Suprapubic skin (tissue), 4 donors: ENCODE measurements around the gene GPC5. TPM values are rescaled to one million over a fixed set of nuclear protein-coding genes. Genes with fewer than 3 reads are reported as not detected.

Experiments
- DNase-seq, 2 donors: peaks; one replicate each; pipeline ENCODE4 v3.0.0-alpha.2; 2019; ENCODE audit warnings: low spot score in 2 of 2
- H3K27ac ChIP-seq: fragments of 200-600 bp; sonication (generic); one replicate; pipeline ENCODE4 v1.5.1; 2019
- H3K27me3 ChIP-seq: fragments of 200-600 bp; sonication (generic); one replicate; pipeline ENCODE4 v1.5.1; 2019
- H3K36me3 ChIP-seq: fragments of 200-600 bp; sonication (generic); one replicate; pipeline ENCODE4 v1.5.1; 2019
- H3K4me1 ChIP-seq: fragments of 200-600 bp; sonication (generic); one replicate; pipeline ENCODE4 v1.5.1; 2019
- H3K4me3 ChIP-seq: fragments of 200-600 bp; sonication (generic); one replicate; pipeline ENCODE4 v1.5.1; 2019; ENCODE audit warnings: mild to moderate bottlenecking
- H3K9me3 ChIP-seq: fragments of 200-600 bp; sonication (generic); one replicate; pipeline ENCODE4 v1.5.1; 2019
- CTCF ChIP-seq, 2 donors: fragments of 200-600 bp in 1 of 2; fragments of 450-650 bp in 1 of 2; sonication (generic) in 1 of 2; IDR thresholded peaks; one replicate each; pipeline ENCODE4 v1.5.1; 2016 to 2019; ENCODE audit warnings: antibody characterized with exemption in 2 of 2, mild to moderate bottlenecking in 1 of 2, moderate library complexity in 1 of 2
- EP300 ChIP-seq: sonication (generic); formaldehyde crosslinking; IDR thresholded peaks from one replicate; pipeline ENCODE4 v1.6.1; 2017; ENCODE audit warnings: antibody characterized with exemption
- POLR2A ChIP-seq, 2 donors: fragments of 450-650 bp; IDR thresholded peaks; one replicate each; pipeline ENCODE4 v1.6.1; 2017; ENCODE audit warnings: antibody characterized with exemption in 2 of 2, mild to moderate bottlenecking in 2 of 2, moderate library complexity in 2 of 2
- POLR2AphosphoS5 ChIP-seq, 3 donors: sonication (generic); formaldehyde crosslinking; IDR thresholded peaks; one replicate each; pipeline ENCODE4 v1.6.1; 2017; ENCODE audit warnings: antibody characterized with exemption in 3 of 3
- WGBS: methylation state at CpG from one replicate; pipeline ENCODE4 v1.1.5; 2018; 5-methylcytosine and 5-hydroxymethylcytosine counted together
- total RNA-seq, 4 donors: library from RNA; depleted of rRNA; stranded (reverse); fragments of >200 nt; gene quantifications; one replicate each; pipeline ENCODE4 v1.1.0, GENCODE V29; 2016

Gene GPC5
- total RNA-seq, 4 donors from 2014 or later, result 0.55 TPM; not detected in 3

DNA sequence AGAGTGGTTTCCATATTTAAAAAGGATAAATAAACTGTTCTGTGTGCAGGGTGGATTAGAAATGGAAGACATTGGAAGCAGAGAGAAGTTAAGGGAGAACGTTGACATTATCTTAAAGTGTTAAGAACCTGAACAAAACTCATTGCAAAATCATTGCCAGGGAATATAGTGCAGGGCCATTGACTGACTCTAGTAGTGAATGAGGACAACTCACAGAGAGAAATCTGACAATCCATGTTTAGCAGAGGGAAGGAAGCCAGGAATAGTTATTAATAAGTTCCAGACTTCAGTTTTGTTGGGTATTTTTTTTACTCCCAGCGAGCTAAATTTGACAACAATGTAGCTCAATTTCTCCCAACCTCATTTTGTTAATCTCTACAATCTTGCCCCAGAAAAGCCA is 1273.4 kb downstream of the GPC5 start:
- Histone ChIP-seq H3K27me3 (no peaks in the 10 kb centered on the region), H3K36me3 (no peaks in the 10 kb centered on the region), H3K9me3 (no peaks in the 10 kb centered on the region), H3K4me3 (no peak overlapping the region), H3K27ac (no peak overlapping the region), H3K4me1 (no peaks in the 10 kb centered on the region)
- TF ChIP-seq POLR2A (IDR thresholded peaks at IDR 0.05), result no peak
- no peak for TF ChIP-seq EP300
- no peak for TF ChIP-seq CTCF (IDR thresholded peaks at IDR 0.05)
- TF ChIP-seq POLR2AphosphoS5 (IDR thresholded peaks at IDR 0.05), result no peak
- DNase-seq, result no peak
- WGBS, result 57% methylated on average over 2 of the region's 2 CpGs

DNA sequence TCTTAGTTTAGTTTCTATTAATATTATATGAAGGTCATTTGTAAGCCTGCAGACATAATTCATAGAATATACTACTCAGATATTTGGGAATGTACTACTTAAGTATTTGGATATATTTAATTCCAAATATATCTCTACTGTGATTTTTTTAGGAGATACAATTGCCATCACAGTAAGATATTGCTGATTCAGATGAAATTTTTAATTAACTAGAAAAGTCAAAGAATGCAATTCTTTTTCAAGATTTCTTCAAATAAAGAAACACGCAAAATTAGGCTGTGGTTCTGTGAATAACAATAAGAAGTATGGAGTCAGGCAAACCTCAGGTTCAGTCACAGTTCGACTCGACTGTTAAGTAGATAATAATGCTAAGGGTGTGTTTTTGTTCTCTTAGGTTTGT is 1277.8 kb downstream of the GPC5 start:
- Histone ChIP-seq H3K4me1 (no peaks in the 10 kb centered on the region), H3K27ac (no peak overlapping the region), H3K27me3 (no peaks in the 10 kb centered on the region), H3K4me3 (no peak overlapping the region), H3K9me3 (no peaks in the 10 kb centered on the region), H3K36me3 (no peaks in the 10 kb centered on the region)
- TF ChIP-seq EP300 (no peak), POLR2AphosphoS5 (IDR thresholded peaks at IDR 0.05) (no peak)
- 78% methylated on average over 3 of the region's 3 CpGs for WGBS
- DNase-seq, result no peak

- H3K9me3 ChIP-seq, result no peaks in the 10 kb centered on the region
- no peak overlapping the region for H3K27ac ChIP-seq
- DNase-seq, result no peak
- no peaks in the 10 kb centered on the region for H3K36me3 ChIP-seq
- no peak overlapping the region for H3K4me3 ChIP-seq
- WGBS, result 27% methylated on average over 4 of the region's 4 CpGs
- H3K27me3 ChIP-seq, result no peaks in the 10 kb centered on the region
- TF ChIP-seq POLR2AphosphoS5 (IDR thresholded peaks at IDR 0.05) (no peak), CTCF (IDR thresholded peaks at IDR 0.05) (no peak), EP300 (no peak), POLR2A (IDR thresholded peaks at IDR 0.05) (no peak)
- H3K4me1 ChIP-seq, result no peaks in the 10 kb centered on the region
Observed at GRCh38 chr13:92677571-92677970, 1279.2 kb downstream of the GPC5 start.

- Histone ChIP-seq H3K27me3 (no peaks in the 10 kb centered on the region), H3K4me3 (no peak overlapping the region), H3K36me3 (no peaks in the 10 kb centered on the region), H3K4me1 (no peaks in the 10 kb centered on the region), H3K9me3 (no peaks in the 10 kb centered on the region), H3K27ac (no peak overlapping the region)
- TF ChIP-seq POLR2AphosphoS5 (IDR thresholded peaks at IDR 0.05) (no peak), POLR2A (IDR thresholded peaks at IDR 0.05) (no peak), EP300 (no peak), CTCF (IDR thresholded peaks at IDR 0.05) (no peak)
- WGBS, result 97% methylated on average over 7 of the region's 7 CpGs
- DNase-seq, result no peak
Observed at GRCh38 chr13:92679602-92680001, 1281.2 kb downstream of the GPC5 start.

GRCh38 chr13:92681239-92681638 is 1282.8 kb downstream of the GPC5 start:
- no peaks in the 10 kb centered on the region for H3K36me3 ChIP-seq
- no peaks in the 10 kb centered on the region for H3K27me3 ChIP-seq
- H3K9me3 ChIP-seq, result no peaks in the 10 kb centered on the region
- no peak overlapping the region for H3K4me3 ChIP-seq
- H3K4me1 ChIP-seq, result no peaks in the 10 kb centered on the region
- 74% methylated on average over 4 of the region's 4 CpGs for WGBS
- no peak overlapping the region for H3K27ac ChIP-seq
- DNase-seq, result no peak
- no peak for TF ChIP-seq POLR2AphosphoS5 (IDR thresholded peaks at IDR 0.05)
- no peak for TF ChIP-seq EP300
- no peak for TF ChIP-seq POLR2A (IDR thresholded peaks at IDR 0.05)
- TF ChIP-seq CTCF (IDR thresholded peaks at IDR 0.05), result no peak

DNA sequence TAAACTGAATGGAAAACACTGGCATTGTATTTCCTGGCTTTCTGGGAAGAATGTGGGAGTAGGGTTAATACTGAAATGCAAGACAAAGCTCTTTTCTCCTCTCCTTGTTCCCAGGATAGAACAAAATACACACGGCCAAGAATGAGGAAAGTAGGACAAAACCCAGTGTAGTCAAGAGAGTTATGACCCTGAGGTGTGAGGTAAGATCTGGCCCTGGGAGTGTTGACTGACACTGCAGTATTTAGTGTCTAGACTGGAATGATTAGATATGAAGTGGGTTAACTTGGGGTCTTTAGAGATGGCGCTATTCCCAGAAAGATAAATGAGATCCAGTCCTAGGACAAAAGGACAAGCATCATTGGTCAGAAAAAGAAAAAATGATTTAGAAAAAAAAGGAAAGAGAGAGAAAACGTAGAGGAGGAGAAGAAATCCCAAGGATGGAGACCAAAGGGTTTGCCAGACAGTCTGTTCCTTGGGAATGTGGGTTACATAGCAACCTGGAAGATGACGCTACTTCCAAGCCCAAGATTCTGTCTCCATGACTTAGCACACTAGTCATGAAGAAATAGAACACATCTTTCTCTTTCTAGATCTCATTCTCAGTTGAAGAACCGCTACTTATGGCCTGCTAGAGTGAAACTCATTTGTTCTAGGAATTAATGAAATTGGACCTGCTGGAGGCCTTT is 1284.6 kb downstream of the GPC5 start:
- 78% methylated on average over 5 of the region's 5 CpGs for WGBS
- Histone ChIP-seq H3K4me1 (no peaks in the 10 kb centered on the region), H3K27me3 (no peaks in the 10 kb centered on the region), H3K9me3 (no peaks in the 10 kb centered on the region), H3K36me3 (no peaks in the 10 kb centered on the region), H3K4me3 (no peak overlapping the region), H3K27ac (no peak overlapping the region)
- no peak for DNase-seq
- TF ChIP-seq CTCF (IDR thresholded peaks at IDR 0.05) (no peak), EP300 (no peak), POLR2AphosphoS5 (IDR thresholded peaks at IDR 0.05) (no peak), POLR2A (IDR thresholded peaks at IDR 0.05) (no peak)
